ENCODE results near the gene PRSS33.

Gene PRSS33

DNA sequence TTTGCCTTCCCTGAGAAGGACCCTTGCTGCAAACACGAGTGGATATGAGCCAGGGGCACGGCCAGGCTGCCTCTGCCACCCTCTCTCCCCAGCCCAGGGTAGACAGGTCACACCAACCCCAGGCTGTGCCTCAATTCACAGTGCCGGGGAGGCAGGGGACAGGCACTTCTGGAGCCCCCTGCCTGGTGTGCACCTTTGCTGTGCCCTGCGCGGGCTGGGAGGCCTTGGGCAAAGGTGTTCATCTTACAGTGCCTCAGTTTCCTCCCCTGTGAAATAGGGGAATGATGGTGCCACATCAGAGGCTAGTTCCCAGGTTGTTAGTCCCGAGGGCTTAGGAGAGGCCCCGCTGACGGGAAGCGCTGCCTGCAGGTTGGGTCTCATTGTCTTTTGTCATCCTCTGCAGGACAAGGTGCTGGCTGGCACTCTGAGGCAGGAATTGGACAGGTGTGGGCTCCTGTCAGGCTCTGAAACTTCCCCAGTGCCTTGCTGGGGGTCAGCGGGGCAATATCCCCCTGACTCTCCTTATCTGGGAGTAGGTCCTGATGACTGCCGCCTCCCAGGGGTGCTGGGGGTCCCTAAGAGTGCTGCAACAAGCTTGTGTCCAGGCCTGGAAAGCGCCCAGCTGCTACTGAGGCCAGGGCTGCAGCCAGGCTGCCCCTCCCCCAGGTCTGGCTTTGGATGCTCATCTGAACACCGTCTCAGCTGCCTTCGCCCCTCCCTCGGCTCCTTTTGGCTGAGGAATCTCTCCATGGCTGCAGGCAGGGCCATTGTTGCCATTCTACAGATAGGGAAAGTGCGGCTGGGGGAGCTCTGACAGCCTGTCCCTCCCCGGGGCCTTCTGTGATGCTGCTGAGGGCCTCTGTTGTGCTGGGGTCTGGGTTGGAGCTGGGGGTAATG is 32.8 kb upstream of the PRSS33 start:
- no peak for DNase-seq

DNA sequence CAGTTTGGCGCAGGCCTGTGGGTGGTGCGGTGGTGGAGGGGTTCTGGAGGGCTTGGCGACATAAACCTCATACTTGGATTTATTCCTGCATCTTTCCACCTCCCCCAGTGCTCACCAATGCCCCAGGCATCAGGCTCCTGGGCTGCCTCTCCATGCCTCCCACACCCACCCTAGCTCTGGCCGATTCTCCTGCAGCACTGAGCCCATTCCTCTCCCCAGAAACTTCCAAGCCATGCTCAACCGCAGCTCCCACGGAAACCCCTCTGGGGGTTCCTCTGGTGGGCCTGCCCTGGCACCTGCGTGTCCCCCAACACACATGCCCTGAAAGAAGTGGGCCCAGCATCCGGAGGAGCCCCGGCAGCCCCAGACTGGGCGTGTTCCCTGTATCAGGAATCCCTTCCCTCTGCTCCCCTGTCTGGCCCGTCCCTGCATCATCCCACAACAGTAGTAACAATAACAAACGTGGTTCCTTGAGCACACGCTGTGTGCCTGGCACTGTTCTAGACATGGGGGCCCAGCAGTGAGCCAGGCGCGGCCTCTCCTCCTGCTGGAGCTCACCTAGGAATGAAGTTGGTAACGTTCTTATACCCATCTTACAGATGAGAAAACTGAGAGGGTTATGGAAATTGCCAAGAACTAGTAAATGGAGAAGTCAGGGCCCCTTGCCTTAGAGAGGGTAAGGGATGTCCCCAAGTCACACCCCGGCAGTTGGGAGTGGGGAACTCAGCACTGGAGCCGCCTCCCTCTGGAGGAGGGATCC is 32.0 kb upstream of the PRSS33 start:
- no peak for DNase-seq

DNA sequence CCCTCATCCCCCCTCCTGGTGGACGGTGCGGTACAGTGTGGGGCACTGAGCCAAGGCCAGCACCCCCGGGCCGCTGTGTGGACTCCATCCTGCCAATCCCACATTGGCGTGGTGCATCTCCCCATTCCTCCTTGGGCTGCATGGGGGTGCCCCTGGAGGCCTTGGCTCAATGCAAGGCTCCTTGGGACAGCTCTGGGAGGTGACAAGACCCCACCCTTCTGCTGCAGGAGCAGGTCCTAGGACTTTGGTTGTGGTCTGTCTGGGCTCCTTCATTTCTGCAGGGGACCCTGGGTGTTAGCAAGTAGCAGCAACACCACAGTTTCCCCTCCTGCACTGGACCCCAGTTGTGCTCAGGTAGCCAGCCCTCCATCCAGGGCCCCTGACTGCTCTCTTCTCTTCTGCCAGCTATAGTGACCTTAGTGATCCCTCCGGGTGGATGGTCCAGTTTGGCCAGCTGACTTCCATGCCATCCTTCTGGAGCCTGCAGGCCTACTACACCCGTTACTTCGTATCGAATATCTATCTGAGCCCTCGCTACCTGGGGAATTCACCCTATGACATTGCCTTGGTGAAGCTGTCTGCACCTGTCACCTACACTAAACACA is 31.0 kb upstream of the PRSS33 start:
- no peak for DNase-seq

DNA sequence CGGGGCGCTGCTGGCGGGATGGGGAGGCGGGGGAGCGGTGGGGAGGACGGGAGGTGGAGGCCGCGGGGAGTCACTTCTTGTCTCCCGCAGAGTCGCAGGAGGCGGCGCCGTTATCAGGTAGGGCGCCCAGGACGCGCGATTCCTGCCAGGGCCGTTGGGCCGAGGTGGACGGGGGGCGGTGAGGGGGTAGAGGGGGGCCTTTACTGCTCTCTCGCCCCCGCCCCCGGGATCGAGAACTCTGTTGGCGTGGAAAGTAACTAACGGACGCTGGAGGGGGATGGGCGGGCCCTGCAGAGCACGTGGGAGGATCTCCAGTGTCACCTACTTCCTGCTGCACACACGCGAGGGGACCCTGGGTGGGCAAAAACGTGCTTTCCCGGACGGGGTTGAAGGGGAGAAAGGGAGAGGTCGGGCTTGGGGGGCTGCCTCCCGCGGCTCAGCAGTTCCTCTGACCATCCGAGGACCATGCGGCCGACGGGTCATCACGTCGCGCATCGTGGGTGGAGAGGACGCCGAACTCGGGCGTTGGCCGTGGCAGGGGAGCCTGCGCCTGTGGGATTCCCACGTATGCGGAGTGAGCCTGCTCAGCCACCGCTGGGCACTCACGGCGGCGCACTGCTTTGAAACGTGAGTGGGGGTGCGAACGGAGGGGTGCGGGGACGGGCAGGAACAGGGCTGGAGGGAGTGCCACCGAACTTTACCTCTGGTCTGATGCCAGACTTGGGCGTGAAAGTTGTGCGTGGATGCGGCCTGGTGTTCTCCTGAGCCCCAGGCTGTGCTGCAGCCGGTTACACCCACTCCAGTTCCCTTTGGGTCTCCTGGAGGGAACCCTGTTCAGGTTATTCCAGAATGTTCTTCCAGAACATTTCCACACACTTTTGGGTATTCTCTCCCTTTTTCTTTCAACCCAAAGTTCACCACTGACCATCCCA is 30.2 kb upstream of the PRSS33 start:
- DNase-seq, result no peak

DNA sequence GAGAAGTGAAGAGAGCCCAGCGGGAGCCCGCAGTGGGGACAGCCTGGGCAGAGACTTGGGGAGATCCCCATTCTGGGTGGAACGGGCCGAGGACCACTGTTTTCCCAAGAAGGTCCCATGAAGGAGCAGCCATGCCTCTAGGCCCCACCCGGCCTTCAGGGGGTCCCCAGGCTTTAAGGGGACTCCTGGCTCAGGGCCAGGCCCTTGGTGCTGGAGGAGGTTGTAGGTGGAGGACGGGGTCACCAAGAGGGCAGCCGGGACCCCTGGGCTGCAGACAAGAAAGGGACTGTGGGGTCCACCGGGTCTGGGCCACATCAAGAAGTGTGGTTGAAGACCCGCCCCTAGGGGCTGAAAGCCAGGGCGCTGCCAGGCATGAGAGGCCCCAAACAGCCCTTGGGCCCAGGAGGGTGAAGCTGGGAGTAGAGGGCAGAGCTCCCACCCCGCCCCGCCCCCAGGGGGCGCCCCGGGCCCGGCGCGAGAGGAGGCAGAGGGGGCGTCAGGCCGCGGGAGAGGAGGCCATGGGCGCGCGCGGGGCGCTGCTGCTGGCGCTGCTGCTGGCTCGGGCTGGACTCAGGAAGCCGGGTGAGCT is 29.5 kb upstream of the PRSS33 start, which contains the start of gene PRSS21:
Gene PRSS21, plus strand, starts transcription at position 487 of the 589 bp plus-strand sequence. Its CDS starts 32 bp downstream, at position 519.
- no peak for DNase-seq

DNA sequence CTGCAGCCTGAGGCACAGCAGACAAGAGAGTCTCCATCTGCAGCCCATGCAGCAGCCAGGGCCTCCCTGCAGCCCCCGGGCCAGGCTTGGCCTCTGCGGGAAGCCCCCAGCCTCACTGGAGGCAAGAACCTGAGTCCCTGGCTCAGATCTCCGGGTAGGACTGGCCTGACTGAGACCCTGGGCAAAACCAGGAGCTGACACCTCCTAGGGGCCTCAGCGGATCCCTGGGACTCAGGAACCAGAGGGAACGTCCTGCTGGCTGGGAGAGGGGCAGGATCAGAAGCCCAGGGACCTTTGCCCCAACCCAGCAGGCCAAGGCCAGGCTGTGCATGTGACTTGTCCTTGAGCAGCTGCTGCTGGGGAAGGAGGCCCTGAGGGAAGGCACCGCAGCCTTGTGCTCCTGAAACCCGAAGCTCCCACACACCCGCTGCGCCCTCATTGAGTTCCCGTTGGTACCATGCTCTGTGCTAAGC is 28.0 kb upstream of the PRSS33 start:
- DNase-seq, result no peak

DNA sequence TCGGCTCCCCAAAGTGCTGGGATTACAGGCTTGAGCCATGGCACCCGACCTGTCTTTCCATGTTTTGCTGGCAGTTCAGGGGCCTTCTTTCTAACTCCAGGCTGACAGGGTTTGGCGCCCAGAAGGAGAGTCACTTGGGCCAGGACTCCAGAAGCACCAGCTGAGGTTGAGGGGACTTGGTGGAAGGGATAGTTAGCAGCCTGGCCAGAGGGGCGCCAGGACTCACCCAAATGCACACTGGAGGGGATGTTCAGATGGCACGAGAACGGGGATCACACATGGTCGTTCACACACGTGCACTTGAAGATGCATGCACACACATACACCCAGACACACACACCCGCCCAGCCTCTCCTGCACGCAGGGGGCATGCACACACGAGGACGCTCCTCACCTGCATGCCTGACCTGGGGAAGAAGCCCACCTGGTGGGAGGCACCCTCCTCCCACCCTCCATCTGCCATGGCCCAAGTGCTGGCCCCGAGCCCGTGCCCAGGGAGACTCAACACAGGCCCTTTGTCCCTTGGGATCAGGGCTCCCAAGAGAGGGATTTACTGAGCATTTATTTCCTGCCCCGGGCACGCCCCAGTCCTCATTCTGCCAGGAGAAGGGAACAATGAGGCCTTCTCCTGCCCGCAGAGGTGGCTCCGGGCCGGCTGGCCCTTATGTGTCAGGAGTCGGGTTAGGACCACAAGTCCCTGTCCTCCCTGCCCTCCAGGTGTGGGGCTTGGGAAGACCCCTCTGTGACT is 27.4 kb upstream of the PRSS33 start:
- no peak for DNase-seq

DNA sequence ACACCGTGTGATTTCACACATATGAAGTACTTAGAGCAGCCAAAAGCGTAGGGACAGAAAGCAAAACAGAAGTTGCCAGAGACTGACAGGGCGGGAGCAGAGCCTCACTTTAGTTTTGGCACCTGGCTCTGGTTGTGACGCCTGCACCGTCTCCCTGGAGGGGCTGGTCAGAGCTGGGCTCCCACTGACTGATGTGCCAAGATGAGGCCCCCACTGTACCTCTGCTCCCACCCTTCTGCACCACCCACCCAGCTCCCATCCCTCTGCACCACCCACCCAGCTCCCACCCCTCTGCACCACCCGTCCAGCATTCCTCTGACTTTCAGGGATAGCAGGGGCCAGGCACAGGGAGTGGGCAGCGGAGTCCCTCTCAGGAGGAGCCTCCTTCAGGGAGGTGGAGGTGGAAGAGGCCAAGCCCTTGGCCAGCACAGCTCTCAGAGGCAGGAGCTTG is 26.4 kb upstream of the PRSS33 start:
- DNase-seq, result no peak

DNA sequence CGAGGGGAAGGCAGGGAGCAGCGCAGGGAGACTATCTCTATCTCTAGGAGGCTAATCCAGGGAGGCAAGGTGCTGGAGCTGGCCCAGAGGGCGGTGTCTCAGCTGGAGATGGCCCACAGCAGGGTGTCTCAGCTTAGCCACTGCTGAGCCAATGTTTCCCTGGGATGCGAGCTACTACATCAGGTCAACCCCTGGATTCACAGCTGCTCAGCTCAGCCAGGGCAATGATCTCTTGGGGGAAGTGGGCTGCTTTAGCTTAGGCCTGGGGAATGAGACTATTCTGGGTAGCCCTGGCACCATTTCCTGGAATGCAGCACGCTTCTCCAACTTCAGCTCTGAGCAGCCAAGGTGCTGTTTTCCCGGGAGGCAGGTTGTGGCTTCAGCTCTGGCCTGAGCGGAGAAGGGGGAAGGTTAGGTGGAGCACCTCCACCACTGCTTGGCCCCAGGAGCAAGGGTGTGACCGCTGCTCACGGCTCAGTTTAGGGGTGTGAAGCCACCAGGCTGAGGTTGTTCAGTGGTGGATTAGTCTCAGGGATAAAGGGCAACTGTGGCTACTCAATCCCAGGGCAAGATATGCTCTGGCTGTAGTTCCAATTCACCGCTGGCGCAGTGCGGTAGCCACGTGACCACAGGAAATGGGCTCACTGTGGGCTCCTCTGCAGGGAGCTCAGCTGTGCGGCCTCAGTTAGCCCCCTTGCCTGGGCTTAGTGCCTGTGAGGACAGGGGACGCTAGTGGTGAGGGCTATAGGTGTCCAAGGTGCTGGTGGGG is 24.5 kb upstream of the PRSS33 start:
- DNase-seq, result no peak

DNA sequence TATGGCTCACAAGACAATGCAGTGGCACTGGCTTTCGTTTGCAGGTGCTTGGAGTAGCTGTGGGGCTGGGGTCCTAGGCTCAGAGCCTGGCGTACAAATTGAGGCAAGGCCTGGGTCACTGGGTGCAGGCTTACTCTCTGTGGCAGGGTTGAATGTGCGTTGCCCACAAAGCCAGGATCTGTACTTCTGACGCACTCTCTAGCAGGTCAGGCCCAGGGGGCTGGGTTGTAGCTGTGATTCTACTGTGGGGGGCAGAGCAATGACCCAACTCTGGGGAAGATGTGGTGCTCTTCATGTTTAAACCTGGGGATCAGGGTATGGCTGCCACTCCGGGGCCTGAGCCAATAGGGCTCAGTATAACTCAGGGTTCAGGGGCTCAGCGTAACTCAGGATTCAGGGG is 23.3 kb upstream of the PRSS33 start:
- no peak for DNase-seq

DNA sequence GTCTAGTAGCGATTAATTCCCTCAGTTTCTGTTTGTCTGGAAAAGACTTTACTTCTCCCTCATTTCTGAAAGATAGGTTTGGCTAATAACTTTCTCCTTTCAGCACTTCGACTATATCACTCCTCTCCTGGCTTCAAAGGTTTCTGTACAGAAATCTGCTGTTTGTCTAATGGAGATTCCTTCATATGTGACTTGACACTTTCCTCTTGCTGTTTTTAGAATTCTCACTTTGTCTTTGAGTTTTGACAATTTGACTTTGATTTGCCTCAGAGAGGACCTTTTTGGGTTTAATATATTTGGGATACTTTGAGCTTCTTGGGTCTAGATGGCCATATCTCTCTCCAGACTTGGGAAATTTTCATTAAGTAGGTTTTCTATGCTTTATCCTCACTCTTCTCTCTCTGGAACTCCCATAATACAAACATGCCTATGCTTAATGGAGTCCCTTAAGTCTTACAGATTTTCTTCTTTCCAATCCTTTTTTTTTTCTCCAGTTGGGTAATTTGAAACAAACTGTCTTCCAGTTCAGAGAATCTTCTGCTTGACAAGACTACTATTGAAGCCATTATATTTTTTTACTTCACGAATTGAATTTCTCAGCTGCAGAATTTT is 21.9 kb upstream of the PRSS33 start:
- no peak for DNase-seq

DNA sequence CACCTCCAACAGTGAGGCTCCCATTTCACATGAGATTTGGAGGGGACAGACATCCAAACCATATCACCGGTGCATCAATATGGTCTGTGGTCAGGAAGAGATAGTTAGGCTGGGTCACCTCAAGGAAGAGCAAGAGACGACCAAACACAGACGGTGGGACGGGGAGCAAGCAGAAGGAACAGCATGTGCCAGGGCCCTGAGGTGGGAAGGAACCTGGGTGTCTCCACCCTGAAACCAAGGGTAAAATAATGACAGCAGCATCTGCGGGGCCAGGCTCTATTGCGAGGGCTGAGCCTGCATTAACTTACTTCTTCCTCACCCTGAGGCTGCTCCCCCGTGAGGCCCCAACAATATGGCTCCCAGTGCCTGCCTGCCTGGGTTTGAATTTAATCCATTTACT is 20.8 kb upstream of the PRSS33 start:
- no peak for DNase-seq

DNA sequence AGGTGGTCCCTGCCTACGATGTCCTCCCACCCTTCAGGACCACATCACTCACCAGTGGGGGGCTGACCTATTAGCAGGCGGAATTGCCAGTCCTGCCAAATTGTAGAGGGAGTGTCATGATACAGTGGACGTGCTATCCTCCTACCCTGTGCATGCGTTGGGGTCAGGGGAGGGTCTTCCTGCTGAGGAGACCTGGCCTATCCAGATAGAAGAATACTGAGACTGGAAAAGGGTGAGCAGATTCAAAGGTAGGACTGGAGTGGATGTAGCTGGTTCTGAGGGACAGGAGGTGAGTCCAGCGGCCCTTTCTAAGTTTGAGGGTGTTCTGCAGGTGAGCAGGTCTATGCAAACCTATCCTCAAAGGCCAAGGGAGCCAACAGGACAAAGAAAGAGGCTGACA is 18.9 kb upstream of the PRSS33 start:
- DNase-seq, result no peak

DNA sequence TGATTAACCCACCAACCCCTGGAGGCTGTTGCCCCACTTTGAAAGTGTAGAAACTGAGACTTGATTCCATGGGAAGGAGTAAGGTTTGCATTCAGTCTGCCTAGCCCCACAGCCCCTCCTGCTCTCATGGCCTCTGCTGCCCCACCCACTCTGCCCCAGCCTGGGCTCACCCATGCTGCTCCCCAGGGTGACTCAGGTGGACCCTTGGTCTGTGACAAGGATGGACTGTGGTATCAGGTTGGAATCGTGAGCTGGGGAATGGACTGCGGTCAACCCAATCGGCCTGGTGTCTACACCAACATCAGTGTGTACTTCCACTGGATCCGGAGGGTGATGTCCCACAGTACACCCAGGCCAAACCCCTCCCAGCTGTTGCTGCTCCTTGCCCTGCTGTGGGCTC is 17.4 kb upstream of the PRSS33 start:
- no peak for DNase-seq

DNA sequence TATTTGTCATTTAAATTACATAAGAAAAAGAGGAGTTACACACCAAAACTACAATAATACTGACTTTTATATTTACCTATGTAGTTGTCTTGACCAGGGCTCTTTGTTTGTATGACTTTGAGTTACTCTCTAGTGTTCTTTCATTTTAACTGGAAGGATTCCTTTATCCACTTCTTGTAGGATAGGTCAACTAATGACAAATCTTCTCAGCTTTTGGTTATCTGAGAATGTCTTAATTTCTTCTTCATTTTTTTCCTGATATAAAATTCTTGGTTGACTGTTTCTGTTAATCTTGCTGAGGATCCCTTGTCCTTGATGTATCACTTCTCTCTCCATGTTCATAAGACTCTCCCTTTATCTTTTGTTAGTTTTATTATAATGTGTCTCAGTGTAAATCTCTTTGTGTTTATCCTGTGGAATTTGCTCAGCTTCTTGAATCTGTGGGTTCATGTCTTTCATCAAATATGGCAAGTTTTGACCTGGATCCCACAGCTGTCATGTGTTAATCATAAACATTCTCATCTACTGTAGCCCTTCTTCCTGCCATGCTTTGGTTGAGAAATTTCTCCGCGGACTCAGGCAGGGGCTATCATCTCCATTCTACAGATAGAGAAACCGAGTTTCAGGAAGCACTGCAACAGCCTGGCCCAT is 16.3 kb upstream of the PRSS33 start:
- DNase-seq, result no peak

DNA sequence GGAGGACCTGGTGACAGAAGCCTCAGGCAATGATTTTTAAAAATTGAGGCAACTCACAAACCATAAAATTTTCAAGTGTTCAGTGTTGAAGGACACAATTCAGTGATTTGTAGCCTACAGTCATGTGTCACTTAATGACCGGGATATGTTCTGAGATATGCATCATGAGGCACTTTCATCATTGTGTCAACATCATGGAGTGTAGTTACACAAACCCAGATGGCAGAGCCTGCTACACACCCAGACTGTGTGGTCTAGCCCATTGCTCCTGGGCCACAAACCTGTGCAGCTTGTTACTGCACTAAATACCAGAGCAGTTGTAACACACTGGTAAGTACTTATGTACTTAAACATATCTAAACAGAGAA is 12.5 kb upstream of the PRSS33 start:
- no peak for DNase-seq

DNA sequence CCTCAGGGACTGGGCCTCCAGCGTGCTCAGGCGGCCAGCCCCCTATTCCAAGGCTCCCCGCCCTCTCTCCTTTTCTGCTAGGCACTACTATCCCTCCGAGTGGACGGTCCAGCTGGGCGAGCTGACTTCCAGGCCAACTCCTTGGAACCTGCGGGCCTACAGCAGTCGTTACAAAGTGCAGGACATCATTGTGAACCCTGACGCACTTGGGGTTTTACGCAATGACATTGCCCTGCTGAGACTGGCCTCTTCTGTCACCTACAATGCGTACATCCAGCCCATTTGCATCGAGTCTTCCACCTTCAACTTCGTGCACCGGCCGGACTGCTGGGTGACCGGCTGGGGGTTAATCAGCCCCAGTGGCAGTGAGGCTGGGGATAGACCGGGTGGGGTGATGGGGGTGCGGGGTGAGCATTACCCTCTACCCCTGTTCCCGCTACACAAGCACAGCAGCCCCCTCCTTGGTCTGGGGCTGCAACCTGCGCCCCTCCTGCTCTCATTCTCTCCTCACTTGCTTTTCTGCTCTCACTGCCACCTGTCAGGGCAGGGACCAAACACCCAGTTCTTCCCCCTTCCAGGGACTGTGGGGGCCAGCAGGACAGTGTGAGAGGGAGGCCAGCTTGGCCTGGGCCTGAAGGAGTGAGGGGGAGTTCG is 12.0 kb upstream of the PRSS33 start:
- DNase-seq, result no peak

DNA sequence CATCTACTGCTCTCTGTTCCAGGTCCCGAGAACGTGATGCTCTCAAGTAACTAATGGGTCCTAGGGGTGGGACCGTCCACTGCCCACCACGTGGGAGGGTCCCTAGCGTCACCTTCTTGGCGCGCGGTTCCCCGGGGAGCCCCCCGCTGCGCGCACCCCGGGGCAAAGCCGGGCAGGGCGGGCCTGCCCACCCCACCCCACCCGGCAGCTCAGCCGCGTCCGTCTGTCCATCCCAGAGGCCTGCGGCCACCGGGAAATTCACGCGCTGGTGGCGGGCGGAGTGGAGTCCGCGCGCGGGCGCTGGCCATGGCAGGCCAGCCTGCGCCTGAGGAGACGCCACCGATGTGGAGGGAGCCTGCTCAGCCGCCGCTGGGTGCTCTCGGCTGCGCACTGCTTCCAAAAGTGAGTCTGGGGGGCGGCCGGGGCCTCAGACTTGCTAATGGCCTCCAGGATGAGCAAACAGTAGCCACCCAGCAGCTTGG is 11.4 kb upstream of the PRSS33 start:
- DNase-seq, result no peak
